AG09319 (cell line): ENCODE data around the gene PLCD4.

ENCODE experiments used
- DNase-seq: peaks from one replicate; pipeline ENCODE4 v3.0.0-alpha.2; 2010; ENCODE audit warnings: low read depth; ENCODE audit errors: extremely low read depth
- CTCF ChIP-seq: IDR thresholded peaks from 2 replicates; pipeline ENCODE4 v1.5.1; 2011; ENCODE audit warnings: low read depth, mild to moderate bottlenecking, inconsistent platforms, low read length, moderate library complexity

PLCD4 gene

GRCh38 chr2:218621007-218621406, 13.3 kb downstream of the PLCD4 start:
- DNase-seq = no peak
- no peak for TF ChIP-seq CTCF

- no peak for TF ChIP-seq CTCF
- no peak for DNase-seq
These were observed 15.1 kb downstream of the PLCD4 start for GRCh38 chr2:218622606-218623365.

GRCh38 chr2:218623366-218623705, 15.6 kb downstream of the PLCD4 start:
- TF ChIP-seq CTCF = no peak
- DNase-seq = no peak

- no peak for DNase-seq
- no peak for TF ChIP-seq CTCF
These were observed 18.7 kb downstream of the PLCD4 start for GRCh38 chr2:218626369-218626768.

- TF ChIP-seq CTCF = no peak
- no peak for DNase-seq
These were observed 20.2 kb downstream of the PLCD4 start for GRCh38 chr2:218627939-218628338.

- DNase-seq = no peak
- no peak for TF ChIP-seq CTCF
These were observed 24.1 kb downstream of the PLCD4 start for GRCh38 chr2:218631837-218632236.

- TF ChIP-seq CTCF = no peak
- DNase-seq = no peak
These were observed 28.0 kb downstream of the PLCD4 start for GRCh38 chr2:218635719-218636118.
